Urinary bladder (tissue), 4 donors: ENCODE data around the gene RIIAD1. TPM values are rescaled to one million over a fixed set of nuclear protein-coding genes. Genes with fewer than 3 reads are reported as not detected.
"Not testable (repeated sequence)": the region's sequence is repeated elsewhere in the genome, so short reads cannot be mapped to it uniquely, and the experiment has no call there.

Source experiments
- DNase-seq: peaks from one replicate; pipeline ENCODE4 v3.0.0-alpha.2; 2015; ENCODE audit errors: extremely low spot score
- H3K27ac ChIP-seq: one replicate; pipeline ENCODE4 v1.5.1; 2013; ENCODE audit warnings: low read depth, mild to moderate bottlenecking, moderate library complexity
- H3K36me3 ChIP-seq: one replicate; pipeline ENCODE4 v1.6.1; 2013; ENCODE audit warnings: mild to moderate bottlenecking, moderate library complexity; ENCODE audit not compliant: insufficient read depth
- H3K4me1 ChIP-seq: one replicate; pipeline ENCODE4 v1.6.1; 2013; ENCODE audit warnings: mild to moderate bottlenecking, moderate library complexity; ENCODE audit not compliant: insufficient read depth
- H3K4me3 ChIP-seq: one replicate; pipeline ENCODE4 v1.5.1; 2013; ENCODE audit warnings: low read depth, low read length
- WGBS: extraction: QIAGEN DNeasy Blood & Tissue Kit; methylation state at CpG from one replicate; pipeline ENCODE4 v1.1.7; 2013; 5-methylcytosine and 5-hydroxymethylcytosine counted together
- polyA plus RNA-seq: library from polyadenylated mRNA; stranded (reverse); fragments of 200-250 nt; gene quantifications from one replicate; pipeline ENCODE4 v1.2.3, GENCODE V29; 2013
- total RNA-seq: library from RNA; depleted of rRNA; stranded (reverse); fragments of >200 nt; gene quantifications from one replicate; pipeline ENCODE4 v1.2.3, GENCODE V29; 2014
- donor health status: healthy with polysubstance abuse.
- donor health status: healthy.

Gene RIIAD1
- total RNA-seq (not detected), polyA plus RNA-seq (1.8 TPM)

GRCh38 chr1:151720974-151721787 lies at the start of gene RIIAD1:
Gene RIIAD1 (plus strand): TSS chr1:151721522. CDS start chr1:151721537, 15 bp downstream.
- Histone ChIP-seq H3K27ac (no peak within 1 kb of the TSS), H3K4me1 (peaks cover 2% of the 10 kb centered on the region), H3K36me3 (no peaks in the 10 kb centered on the region), H3K4me3 (peak within 1 kb of the TSS; percentile 52)
- 2% methylated on average over 44 of the region's 44 CpGs for WGBS
- DNase-seq = no peak

GRCh38 chr1:151673407-151673806 lies 47.9 kb upstream of the RIIAD1 start:
- Histone ChIP-seq H3K36me3 (peaks cover 3% of the 10 kb centered on the region), H3K27ac (no peak overlapping the region), H3K4me1 (no peaks in the 10 kb centered on the region), H3K4me3 (no peak overlapping the region)
- no peak for DNase-seq
- 76% methylated on average over 1 of the region's 1 CpG for WGBS

- WGBS = 76% methylated on average over 4 of the region's 4 CpGs
- Histone ChIP-seq H3K4me1 (no peaks in the 10 kb centered on the region), H3K27ac (no peak overlapping the region), H3K4me3 (no peak overlapping the region), H3K36me3 (peaks cover 6% of the 10 kb centered on the region)
- no peak for DNase-seq
Observed at GRCh38 chr1:151680391-151680790, 40.9 kb upstream of the RIIAD1 start.

GRCh38 chr1:151680826-151681225 lies 40.5 kb upstream of the RIIAD1 start:
- WGBS = 21% methylated on average over 3 of the region's 3 CpGs
- DNase-seq = no peak
- Histone ChIP-seq H3K36me3 (peaks cover 6% of the 10 kb centered on the region), H3K4me3 (no peak overlapping the region), H3K4me1 (no peaks in the 10 kb centered on the region), H3K27ac (no peak overlapping the region)

GRCh38 chr1:151681923-151682322 lies 39.4 kb upstream of the RIIAD1 start:
- no peaks in the 10 kb centered on the region for H3K4me1 ChIP-seq
- 79% methylated on average over 2 of the region's 2 CpGs for WGBS
- H3K36me3 ChIP-seq = peaks cover 6% of the 10 kb centered on the region
- no peak overlapping the region for H3K27ac ChIP-seq
- no peak for DNase-seq
- H3K4me3 ChIP-seq = no peak overlapping the region

- WGBS = 95% methylated on average over 7 of the region's 7 CpGs
- not testable (repeated sequence) for H3K27ac ChIP-seq, H3K4me1 ChIP-seq, DNase-seq, H3K4me3 ChIP-seq, H3K36me3 ChIP-seq
Observed at GRCh38 chr1:151682901-151683300, 38.4 kb upstream of the RIIAD1 start.

GRCh38 chr1:151684128-151684527 lies 37.2 kb upstream of the RIIAD1 start:
- no peaks in the 10 kb centered on the region for H3K4me1 ChIP-seq
- WGBS = 95% methylated on average over 2 of the region's 2 CpGs
- peaks cover 5% of the 10 kb centered on the region for H3K36me3 ChIP-seq
- H3K4me3 ChIP-seq = no peak overlapping the region
- DNase-seq = no peak
- no peak overlapping the region for H3K27ac ChIP-seq

GRCh38 chr1:151686561-151686960 lies 34.8 kb upstream of the RIIAD1 start:
- 90% methylated on average over 2 of the region's 2 CpGs for WGBS
- Histone ChIP-seq H3K36me3 (peaks cover 4% of the 10 kb centered on the region), H3K4me3 (no peak overlapping the region), H3K27ac (no peak overlapping the region), H3K4me1 (no peaks in the 10 kb centered on the region)
- no peak for DNase-seq

- Histone ChIP-seq H3K27ac (no peak overlapping the region), H3K4me3 (no peak overlapping the region), H3K36me3 (peaks cover 2% of the 10 kb centered on the region), H3K4me1 (no peaks in the 10 kb centered on the region)
- 72% methylated on average over 4 of the region's 4 CpGs for WGBS
- no peak for DNase-seq
Observed at GRCh38 chr1:151689494-151689893, 31.8 kb upstream of the RIIAD1 start.

- whole genome bisulfite sequencing = 80% methylated on average over 3 of the region's 3 CpGs
- H3K4me1 ChIP-seq = no peaks in the 10 kb centered on the region
- no peak overlapping the region for H3K4me3 ChIP-seq
- DNase-seq = no peak
- no peak overlapping the region for H3K27ac ChIP-seq
- H3K36me3 ChIP-seq = peaks cover 2% of the 10 kb centered on the region
Observed at GRCh38 chr1:151692226-151692625, 29.1 kb upstream of the RIIAD1 start.

GRCh38 chr1:151693057-151693651 lies 28.2 kb upstream of the RIIAD1 start:
- no peak overlapping the region for H3K4me3 ChIP-seq
- WGBS = 72% methylated on average over 4 of the region's 4 CpGs
- no peaks in the 10 kb centered on the region for H3K36me3 ChIP-seq
- H3K27ac ChIP-seq = no peak overlapping the region
- H3K4me1 ChIP-seq = no peaks in the 10 kb centered on the region
- DNase-seq = no peak

- H3K27ac ChIP-seq = no peak overlapping the region
- no peaks in the 10 kb centered on the region for H3K4me1 ChIP-seq
- H3K36me3 ChIP-seq = no peaks in the 10 kb centered on the region
- WGBS = 97% methylated on average over 5 of the region's 5 CpGs
- H3K4me3 ChIP-seq = no peak overlapping the region
- no peak for DNase-seq
Observed at GRCh38 chr1:151701515-151701914, 19.8 kb upstream of the RIIAD1 start.

- Histone ChIP-seq H3K36me3 (no peaks in the 10 kb centered on the region), H3K4me1 (no peaks in the 10 kb centered on the region), H3K4me3 (no peak overlapping the region), H3K27ac (no peak overlapping the region)
- 38% methylated on average over 8 of the region's 8 CpGs for WGBS
- DNase-seq = no peak
Observed at GRCh38 chr1:151702936-151703335, 18.4 kb upstream of the RIIAD1 start.

- H3K36me3 ChIP-seq = no peaks in the 10 kb centered on the region
- no peak overlapping the region for H3K4me3 ChIP-seq
- no peak for DNase-seq
- H3K4me1 ChIP-seq = no peaks in the 10 kb centered on the region
- 70% methylated on average over 17 of the region's 17 CpGs for WGBS
- no peak overlapping the region for H3K27ac ChIP-seq
Observed at GRCh38 chr1:151703813-151704212, 17.5 kb upstream of the RIIAD1 start.
